Natural killer cell (primary cell): ENCODE results near the gene MSANTD2. TPM values are rescaled to one million over a fixed set of nuclear protein-coding genes. Genes with fewer than 3 reads are reported as not detected.
A peak's percentile ranks its signal among the peaks of the same experiment; 100 is the strongest.

ENCODE experiments used
- ATAC-seq, 3 donors: fragments of 150-1000 bp in 2 of 3; fragments of 200-7000 bp in 1 of 3; cut with Tn5 transposase; 1 replicate in 1 of 3; 2 replicates in 2 of 3; pipeline ENCODE4 v1.10.0; 2021; ENCODE audit warnings: mild to moderate bottlenecking in 2 of 3, moderate library complexity in 2 of 3
- DNase-seq, 2 donors: peaks; one replicate each; pipeline versions ENCODE4 v3.0.0 to v3.0.0-alpha.2; 2013 to 2021; ENCODE audit warnings: mixed read lengths in 1 of 2
- H3K27ac ChIP-seq: one replicate; pipeline ENCODE4 v1.5.1; 2013; ENCODE audit warnings: mild to moderate bottlenecking, low read length
- H3K27me3 ChIP-seq: one replicate; pipeline ENCODE4 v1.6.1; 2013; ENCODE audit warnings: low read length; ENCODE audit not compliant: control insufficient read depth, insufficient read depth
- H3K36me3 ChIP-seq: one replicate; pipeline ENCODE4 v1.6.1; 2013; ENCODE audit warnings: low read length; ENCODE audit not compliant: control insufficient read depth, insufficient read depth
- H3K4me1 ChIP-seq: one replicate; pipeline ENCODE4 v1.6.1; 2013; ENCODE audit warnings: low read length; ENCODE audit not compliant: control insufficient read depth, insufficient read depth
- H3K4me3 ChIP-seq: one replicate; pipeline ENCODE4 v1.5.1; 2013; ENCODE audit warnings: low read length
- H3K9me3 ChIP-seq: one replicate; pipeline ENCODE4 v1.6.1; 2013; ENCODE audit warnings: low read length; ENCODE audit not compliant: control insufficient read depth, insufficient read depth
- H3K27ac Mint-ChIP-seq, 2 donors: one replicate each; pipeline ENCODE4 v1.8.0; 2022; ENCODE audit warnings: mild to moderate bottlenecking in 2 of 2, mixed read lengths in 2 of 2, moderate library complexity in 1 of 2
- H3K27me3 Mint-ChIP-seq, 2 donors: one replicate each; pipeline ENCODE4 v1.8.0; 2022; ENCODE audit warnings: low read depth in 2 of 2, mixed read lengths in 2 of 2
- H3K36me3 Mint-ChIP-seq: one replicate; pipeline ENCODE4 v1.8.0; 2022; ENCODE audit warnings: mixed read lengths
- H3K4me1 Mint-ChIP-seq, 2 donors: one replicate each; pipeline ENCODE4 v1.8.0; 2022; ENCODE audit warnings: mixed read lengths in 2 of 2
- H3K4me3 Mint-ChIP-seq: one replicate; pipeline ENCODE4 v1.8.0; 2022; ENCODE audit warnings: mild to moderate bottlenecking, moderate library complexity, mixed read lengths
- H3K9me3 Mint-ChIP-seq, 2 donors: one replicate each; pipeline ENCODE4 v1.8.0; 2022; ENCODE audit warnings: mixed read lengths in 2 of 2
- WGBS: methylation state at CpG from one replicate; pipeline ENCODE4 v1.1.7; 2013; ENCODE audit warnings: missing lambda C conversion rate; ENCODE audit not compliant: insufficient coverage; 5-methylcytosine and 5-hydroxymethylcytosine counted together
- intact Hi-C: fragments of 100-400 bp; cut with micrococcal nuclease; formaldehyde crosslinking; loops from one replicate; pipeline ENCODE4 v1.14.2; 2022
- total RNA-seq, 4 donors: library from RNA; stranded (reverse); fragments of 120-200 nt in 1 of 4; gene quantifications; one replicate each; pipeline versions ENCODE4 v1.2.3 to v1.2.4, GENCODE V29; 2013 to 2022
- TF ChIP-seq, protein P1 (sequence below): fragments of 200-600 bp; IDR thresholded peaks from one replicate; pipeline ENCODE4 v1.8.0; 2022; ENCODE audit warnings: antibody characterized with exemption

Gene MSANTD2
- total RNA-seq, 3 donors from 2014 or later (not counting 1 experiment from before 2014, with no cell fraction given), result 10.1 to 14.1 (median 13.3) TPM

DNA sequence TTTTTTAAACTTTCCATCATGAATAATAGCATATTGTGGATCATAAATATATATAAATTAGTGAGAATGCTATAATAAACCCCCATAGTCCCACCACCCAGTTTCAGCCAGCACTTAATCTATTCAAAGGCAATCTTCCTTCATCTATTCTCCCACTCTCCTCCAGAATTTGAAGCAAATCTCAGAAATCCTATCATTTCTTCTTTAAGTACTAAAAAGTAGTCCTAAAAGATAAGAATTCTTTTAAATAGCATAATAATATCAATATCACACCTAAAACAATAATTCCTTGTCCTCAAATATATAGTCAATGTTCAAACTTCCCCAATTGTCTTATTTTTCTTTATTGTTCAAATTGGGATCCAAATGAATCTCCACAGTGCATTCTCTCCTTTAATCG, 40.5 kb upstream of the MSANTD2 start:
- Histone ChIP-seq H3K4me3 (no peak overlapping the region), H3K9me3 (no peaks in the 10 kb centered on the region), H3K4me1 (peaks cover 18% of the 10 kb centered on the region), H3K36me3 (no peaks in the 10 kb centered on the region), H3K27me3 (peaks cover 54% of the 10 kb centered on the region), H3K27ac (no peak overlapping the region)
- intact Hi-C loops, result no loop called here
- Mint-ChIP-seq H3K36me3 (no peaks in the 10 kb centered on the region), H3K4me1 (peaks cover 6 to 9% of the 10 kb centered on the region in 2 donors), H3K27ac (no peak overlapping the region), H3K27me3 (peaks cover 62 to 81% of the 10 kb centered on the region in 2 donors), H3K9me3 (no peaks in the 10 kb centered on the region), H3K4me3 (peak overlapping the region; percentile 32)
- TF ChIP-seq, protein P1, sequence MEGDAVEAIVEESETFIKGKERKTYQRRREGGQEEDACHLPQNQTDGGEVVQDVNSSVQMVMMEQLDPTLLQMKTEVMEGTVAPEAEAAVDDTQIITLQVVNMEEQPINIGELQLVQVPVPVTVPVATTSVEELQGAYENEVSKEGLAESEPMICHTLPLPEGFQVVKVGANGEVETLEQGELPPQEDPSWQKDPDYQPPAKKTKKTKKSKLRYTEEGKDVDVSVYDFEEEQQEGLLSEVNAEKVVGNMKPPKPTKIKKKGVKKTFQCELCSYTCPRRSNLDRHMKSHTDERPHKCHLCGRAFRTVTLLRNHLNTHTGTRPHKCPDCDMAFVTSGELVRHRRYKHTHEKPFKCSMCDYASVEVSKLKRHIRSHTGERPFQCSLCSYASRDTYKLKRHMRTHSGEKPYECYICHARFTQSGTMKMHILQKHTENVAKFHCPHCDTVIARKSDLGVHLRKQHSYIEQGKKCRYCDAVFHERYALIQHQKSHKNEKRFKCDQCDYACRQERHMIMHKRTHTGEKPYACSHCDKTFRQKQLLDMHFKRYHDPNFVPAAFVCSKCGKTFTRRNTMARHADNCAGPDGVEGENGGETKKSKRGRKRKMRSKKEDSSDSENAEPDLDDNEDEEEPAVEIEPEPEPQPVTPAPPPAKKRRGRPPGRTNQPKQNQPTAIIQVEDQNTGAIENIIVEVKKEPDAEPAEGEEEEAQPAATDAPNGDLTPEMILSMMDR, result no peak
- DNase-seq (no peak), ATAC-seq (no peak)
- no CpG with 5 or more reads among the region's 1 CpG for WGBS

DNA sequence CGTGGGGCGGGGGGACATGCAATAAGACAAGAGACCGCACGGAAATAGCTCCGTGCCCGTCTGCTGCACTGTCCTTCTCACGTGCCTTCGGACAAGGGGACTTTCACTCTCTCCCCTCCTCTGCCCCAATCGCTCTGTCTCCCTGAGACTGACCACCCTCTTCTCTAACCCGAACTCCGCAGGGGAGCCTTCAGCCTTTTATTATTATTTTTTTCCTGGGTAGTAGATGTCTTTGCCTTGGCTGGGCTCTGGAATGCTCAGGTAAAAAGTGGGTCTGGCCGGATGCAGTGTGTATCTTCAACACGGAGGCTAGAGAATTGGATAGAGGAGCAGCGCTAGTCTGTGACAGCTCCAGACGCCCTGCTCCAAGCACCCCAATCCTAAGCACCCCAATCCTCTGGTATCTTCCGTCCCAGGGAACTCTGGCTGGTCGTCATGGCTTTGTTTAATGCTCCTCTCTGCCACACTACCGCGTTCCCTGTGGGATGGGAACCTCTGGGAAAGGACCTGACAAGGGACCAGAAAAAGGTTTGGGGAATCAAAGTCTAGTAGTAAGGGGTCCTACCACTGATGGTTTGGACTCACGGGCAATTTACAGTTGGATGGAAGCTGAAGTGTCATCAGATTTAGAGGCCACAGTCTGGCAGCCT, 39.9 kb upstream of the MSANTD2 start:
- peaks cover 6 to 9% of the 10 kb centered on the region in 2 donors for H3K4me1 Mint-ChIP-seq
- intact Hi-C loops, result loop anchor here (10.0 kb wide), 1 partner anchor 75 kb away; the partner anchor contains the start of gene ESAM
- peaks cover 57 to 75% of the 10 kb centered on the region in 2 donors for H3K27me3 Mint-ChIP-seq
- Histone ChIP-seq H3K9me3 (no peaks in the 10 kb centered on the region), H3K4me1 (peaks cover 18% of the 10 kb centered on the region), H3K4me3 (no peak overlapping the region), H3K27me3 (peaks cover 49% of the 10 kb centered on the region), H3K27ac (no peak overlapping the region), H3K36me3 (no peaks in the 10 kb centered on the region)
- ATAC-seq (no peak), DNase-seq (peak in 1 of 2 donors; percentile 24)
- 7% methylated on average over 18 of the region's 20 CpGs for WGBS
- H3K9me3 Mint-ChIP-seq, result no peaks in the 10 kb centered on the region
- TF ChIP-seq, protein P1, result no peak
- H3K36me3 Mint-ChIP-seq, result no peaks in the 10 kb centered on the region
- H3K4me3 Mint-ChIP-seq, result peak overlapping the region; percentile 35
- H3K27ac Mint-ChIP-seq, result no peak overlapping the region

- ATAC-seq, result no peak
- Mint-ChIP-seq H3K36me3 (no peaks in the 10 kb centered on the region), H3K27me3 (peaks cover 53 to 68% of the 10 kb centered on the region in 2 donors), H3K4me3 (no peak overlapping the region), H3K4me1 (peaks cover 6 to 9% of the 10 kb centered on the region in 2 donors), H3K9me3 (no peaks in the 10 kb centered on the region), H3K27ac (no peak overlapping the region)
- Histone ChIP-seq H3K9me3 (no peaks in the 10 kb centered on the region), H3K27ac (no peak overlapping the region), H3K36me3 (no peaks in the 10 kb centered on the region), H3K4me3 (no peak overlapping the region), H3K4me1 (peaks cover 18% of the 10 kb centered on the region), H3K27me3 (peaks cover 48% of the 10 kb centered on the region)
- intact Hi-C loops, result loop anchor here (10.0 kb wide), 1 partner anchor 75 kb away; the partner anchor contains the start of gene ESAM
- no peak for DNase-seq
- TF ChIP-seq, protein P1, result no peak
- WGBS, result 2% methylated on average over 87 of the region's 87 CpGs
Measured at GRCh38 chr11:124839128-124839971, 39.1 kb upstream of the MSANTD2 start.
